ENCODE measurements around the gene CUL5. TPM values are rescaled to one million over a fixed set of nuclear protein-coding genes. Genes with fewer than 3 reads are reported as not detected.
"Not testable (repeated sequence)": the region's sequence is repeated elsewhere in the genome, so short reads cannot be mapped to it uniquely, and the experiment has no call there.

CUL5 gene
- total RNA-seq, 1 donor from 2014 or later, result 32.7 TPM

GRCh38 chr11:108121274-108122155, 112.8 kb downstream of the CUL5 start, which contains the start of gene ACAT1:
TSS of gene ACAT1 (plus strand) at chr11:108121567. CDS start at chr11:108121607, 40 bp downstream.
- Histone ChIP-seq H3K4me3 (ENCODE audit: low read depth, low read length) (peak within 1 kb of the TSS; percentile 71), H3K27me3 (ENCODE audit: control insufficient read depth, insufficient read depth, low read length) (no peaks in the 10 kb centered on the region), H3K36me3 (ENCODE audit: control insufficient read depth, insufficient read depth, low read length) (no peaks in the 10 kb centered on the region)
- peak; percentile 44 for DNase-seq (ENCODE audit: low read depth)
- peak; percentile 11 for TF ChIP-seq CTCF (IDR thresholded peaks at IDR 0.05; ENCODE audit: insufficient read depth, low read length, poor library complexity, severe bottlenecking)

GRCh38 chr11:108122166-108122628, 113.5 kb downstream of the CUL5 start:
- DNase-seq (ENCODE audit: low read depth), result no peak
- no peaks in the 10 kb centered on the region for H3K36me3 ChIP-seq (ENCODE audit: control insufficient read depth, insufficient read depth, low read length)
- TF ChIP-seq CTCF (IDR thresholded peaks at IDR 0.05; ENCODE audit: insufficient read depth, low read length, poor library complexity, severe bottlenecking), result no peak
- H3K4me3 ChIP-seq (ENCODE audit: low read depth, low read length), result peak overlapping the region; percentile 71
- H3K27me3 ChIP-seq (ENCODE audit: control insufficient read depth, insufficient read depth, low read length), result no peaks in the 10 kb centered on the region

GRCh38 chr11:108125096-108125495, 116.4 kb downstream of the CUL5 start:
- Histone ChIP-seq H3K27me3 (ENCODE audit: control insufficient read depth, insufficient read depth, low read length) (no peaks in the 10 kb centered on the region), H3K36me3 (ENCODE audit: control insufficient read depth, insufficient read depth, low read length) (no peaks in the 10 kb centered on the region), H3K4me3 (ENCODE audit: low read depth, low read length) (no peak overlapping the region)
- no peak for DNase-seq (ENCODE audit: low read depth)
- no peak for TF ChIP-seq CTCF (IDR thresholded peaks at IDR 0.05; ENCODE audit: insufficient read depth, low read length, poor library complexity, severe bottlenecking)

- TF ChIP-seq CTCF (IDR thresholded peaks at IDR 0.05; ENCODE audit: insufficient read depth, low read length, poor library complexity, severe bottlenecking), result no peak
- H3K36me3 ChIP-seq (ENCODE audit: control insufficient read depth, insufficient read depth, low read length), result no peaks in the 10 kb centered on the region
- H3K27me3 ChIP-seq (ENCODE audit: control insufficient read depth, insufficient read depth, low read length), result no peaks in the 10 kb centered on the region
- H3K4me3 ChIP-seq (ENCODE audit: low read depth, low read length), result no peak overlapping the region
- no peak for DNase-seq (ENCODE audit: low read depth)
Observed at GRCh38 chr11:108128772-108129171, 120.1 kb downstream of the CUL5 start.

GRCh38 chr11:108131993-108132392, 123.3 kb downstream of the CUL5 start:
- DNase-seq (ENCODE audit: low read depth), result no peak
- Histone ChIP-seq H3K36me3 (ENCODE audit: control insufficient read depth, insufficient read depth, low read length) (no peaks in the 10 kb centered on the region), H3K27me3 (ENCODE audit: control insufficient read depth, insufficient read depth, low read length) (no peaks in the 10 kb centered on the region), H3K4me3 (ENCODE audit: low read depth, low read length) (no peak overlapping the region)
- TF ChIP-seq CTCF (IDR thresholded peaks at IDR 0.05; ENCODE audit: insufficient read depth, low read length, poor library complexity, severe bottlenecking), result no peak

GRCh38 chr11:108132993-108133538, 124.4 kb downstream of the CUL5 start:
- not testable (repeated sequence) for H3K36me3 ChIP-seq (ENCODE audit: control insufficient read depth, insufficient read depth, low read length); DNase-seq (ENCODE audit: low read depth)

More at GRCh38 chr11:108132993-108133538, 124.4 kb downstream of the CUL5 start:
- H3K4me3 ChIP-seq (ENCODE audit: low read depth, low read length); H3K27me3 ChIP-seq (ENCODE audit: control insufficient read depth, insufficient read depth, low read length): not testable (repeated sequence)
